K562 (cell line): Measurements from ENCODE around the gene ADAMTS20. TPM values are rescaled to one million over a fixed set of nuclear protein-coding genes. Genes with fewer than 3 reads are reported as not detected.

ENCODE experiments used
- ATAC-seq: fragments of 200-7000 bp; cut with Tn5 transposase; 3 replicates; pipeline ENCODE4 v1.9.1; 2020; ENCODE audit warnings: moderate library complexity
- BruUV-seq: library from RNA; stranded (reverse); fragments of 400-500 nt; replicated peaks from 2 replicates; lab custom pipeline; 2021; lab: Mats Ljungman, UMichigan
- CTCF ChIA-PET: fragments of 300-600 bp; formaldehyde crosslinking; extraction: SDS; loops from one replicate; lab custom pipeline; 2021; ENCODE audit warnings: low intra/inter-chr PET ratio; lab: Yijun Ruan, JAX
- POLR2A ChIA-PET: fragments of 300-600, 350-650 bp; sonication (Branson Sonifier 250); formaldehyde crosslinking; extraction: SDS; loops from one replicate; lab custom pipeline; 2021; ENCODE audit warnings: antibody characterized with exemption, inconsistent platforms; lab: Yijun Ruan, JAX
- DNase-seq, 4 experiments: peaks; one replicate each; pipeline versions ENCODE4 v3.0.0 to v3.0.0-alpha.2; 2011 to 2018; ENCODE audit warnings: low spot score in 3 of 4, mixed read lengths in 3 of 4; ENCODE audit errors: extremely low read depth in 1 of 4
- FAIRE-seq: peaks from 2 replicates; lab custom pipeline; 2011; peaks lifted over from hg19 to GRCh38; lab: Jason Lieb, UNC
- H2AFZ ChIP-seq: 2 replicates; pipeline ENCODE4 v1.6.0; 2011; ENCODE audit warnings: low read depth, low read length, control low read depth, inconsistent platforms
- H3K27ac ChIP-seq: fragments of 200-600 bp; 3 replicates; pipeline ENCODE4 v1.8.0; 2011; ENCODE audit warnings: low read depth, mild to moderate bottlenecking, control low read depth, inconsistent platforms, low read length, moderate library complexity, mixed read lengths; ENCODE audit errors: extremely low read depth
- H3K27me3 ChIP-seq, 2 experiments: fragments of 300-600 bp in 1 of 2; 2 replicates in 1 of 2; 3 replicates in 1 of 2; pipeline versions ENCODE4 v1.6.0 to v1.8.0; 2011; ENCODE audit warnings: inconsistent platforms in 2 of 2, low read length in 2 of 2, mild to moderate bottlenecking in 1 of 2, mixed read lengths in 1 of 2, moderate library complexity in 1 of 2; ENCODE audit not compliant: control insufficient read depth in 2 of 2, insufficient read depth in 2 of 2
- H3K36me3 ChIP-seq: fragments of 300-600 bp; 3 replicates; pipeline ENCODE4 v1.8.0; 2011; ENCODE audit warnings: mild to moderate bottlenecking, low read length, inconsistent platforms; ENCODE audit not compliant: control insufficient read depth, insufficient read depth
- H3K4me1 ChIP-seq, 2 experiments: fragments of 200-600 bp in 1 of 2; replicated peaks in 1 of 2; 2 replicates in 1 of 2; 3 replicates in 1 of 2; pipeline versions ENCODE4 v1.5.1 to v1.8.0; 2011; ENCODE audit warnings: inconsistent platforms in 2 of 2, low read length in 2 of 2, mild to moderate bottlenecking in 1 of 2, mixed read lengths in 1 of 2, moderate library complexity in 1 of 2; ENCODE audit not compliant: control insufficient read depth in 2 of 2, insufficient read depth in 2 of 2
- H3K4me2 ChIP-seq: 2 replicates; pipeline ENCODE4 v1.6.1; 2011; ENCODE audit warnings: low read length, control low read depth, inconsistent platforms, mixed read lengths; ENCODE audit not compliant: insufficient read depth
- H3K4me3 ChIP-seq: fragments of 200-600 bp; sonication (generic), shearing (Covaris generic); 2 replicates; pipeline ENCODE4 v1.5.1; 2016; ENCODE audit warnings: control low read depth, inconsistent platforms
- H3K79me2 ChIP-seq: fragments of 200-600 bp; 3 replicates; pipeline ENCODE4 v1.8.0; 2011; ENCODE audit warnings: low read length, inconsistent platforms; ENCODE audit not compliant: control insufficient read depth, insufficient read depth
- H3K9ac ChIP-seq, 2 experiments: 2 replicates each; pipeline versions ENCODE4 v1.6.0 to v1.6.1; 2011; ENCODE audit warnings: low read depth in 2 of 2, low read length in 2 of 2, control low read depth in 1 of 2, inconsistent platforms in 1 of 2, mild to moderate bottlenecking in 1 of 2, mixed read lengths in 1 of 2; ENCODE audit not compliant: insufficient read depth in 1 of 2
- H3K9me1 ChIP-seq: one replicate; pipeline ENCODE4 v1.6.0; 2011; ENCODE audit warnings: inconsistent platforms, mild to moderate bottlenecking, low read length, moderate library complexity; ENCODE audit not compliant: control insufficient read depth, insufficient read depth
- H3K9me3 ChIP-seq: replicated peaks from 2 replicates; pipeline ENCODE4 v1.5.1; 2011; ENCODE audit warnings: low read depth, low read length, inconsistent platforms; ENCODE audit not compliant: control insufficient read depth, insufficient read depth
- H4K20me1 ChIP-seq: replicated peaks from 2 replicates; pipeline ENCODE4 v1.6.1; 2011; ENCODE audit warnings: low read length, inconsistent platforms, mixed read lengths; ENCODE audit not compliant: control insufficient read depth, insufficient read depth
- ADNP ChIP-seq: fragments of 200-800 bp; sonication (Bioruptor generic); IDR thresholded peaks from 2 replicates; pipeline ENCODE4 v1.6.1; 2016; ENCODE audit warnings: missing genetic modification characterization, missing compliant biosample characterization
- EP400 ChIP-seq: fragments of 450-650 bp; IDR thresholded peaks from 2 replicates; pipeline ENCODE4 v1.6.1; 2017; ENCODE audit warnings: antibody characterized with exemption, mild to moderate bottlenecking, moderate library complexity
- L3MBTL2 ChIP-seq: fragments of 450-650 bp; IDR thresholded peaks from 2 replicates; pipeline ENCODE4 v1.6.1; 2016; ENCODE audit warnings: mild to moderate bottlenecking, moderate library complexity
- MBD2 ChIP-seq: sonication (generic); IDR thresholded peaks from 2 replicates; pipeline ENCODE4 v1.6.1; 2016; ENCODE audit warnings: low read depth, borderline replicate concordance
- NUFIP1 ChIP-seq: fragments of 450-650 bp; IDR thresholded peaks from 2 replicates; pipeline ENCODE4 v1.6.1; 2018; ENCODE audit not compliant: partially characterized antibody
- PHF8 ChIP-seq: fragments of 200-600 bp; sonication (generic); IDR thresholded peaks from 2 replicates; pipeline ENCODE4 v1.6.1; 2012; ENCODE audit warnings: mixed run types, mild to moderate bottlenecking, inconsistent platforms, low read length, moderate library complexity, borderline replicate concordance
- PTTG1 ChIP-seq: fragments of 450-650 bp; IDR thresholded peaks from 2 replicates; pipeline ENCODE4 v1.6.1; 2016; ENCODE audit warnings: low read depth, mild to moderate bottlenecking, missing genetic modification characterization, missing compliant biosample characterization
- RB1 ChIP-seq: fragments of 450-650 bp; IDR thresholded peaks from 2 replicates; pipeline ENCODE4 v1.6.1; 2017; ENCODE audit warnings: low read depth, mild to moderate bottlenecking
- RBBP5 ChIP-seq: fragments of 200-600 bp; sonication (generic); IDR thresholded peaks from 2 replicates; pipeline ENCODE4 v1.6.1; 2012; ENCODE audit warnings: borderline replicate concordance, mild to moderate bottlenecking, low read length, control low read depth, inconsistent platforms; ENCODE audit not compliant: insufficient read depth, poor library complexity, severe bottlenecking
- RFX7 ChIP-seq: fragments of 250-450 bp; sonication (Bioruptor Pico); IDR thresholded peaks from 2 replicates; pipeline ENCODE4 v1.5.1; 2021; ENCODE audit warnings: mild to moderate bottlenecking
- SAFB ChIP-seq: fragments of 200-400 bp; formaldehyde crosslinking; IDR thresholded peaks from 2 replicates; pipeline ENCODE4 v1.6.1; 2017; ENCODE audit warnings: low read depth, low read length, borderline replicate concordance
- TCFL5 ChIP-seq: fragments of 250-450 bp; sonication (Bioruptor Pico); conservative IDR thresholded peaks from 2 replicates; pipeline ENCODE4 v1.6.1; 2021; ENCODE audit warnings: mild to moderate bottlenecking, moderate library complexity, matching md5 sums
- ZNF408 ChIP-seq: fragments of 250-450 bp; sonication (Bioruptor Pico); IDR thresholded peaks from 2 replicates; pipeline ENCODE4 v1.4.0; 2020; ENCODE audit warnings: low read depth, mild to moderate bottlenecking, moderate library complexity
- WGBS: fragments of 100-300 bp; shearing (Covaris generic); methylation state at CpG from one replicate; pipeline ENCODE4 v1.1.6; 2016; ENCODE audit warnings: low coverage, mixed read lengths; ENCODE audit not compliant: insufficient coverage; ENCODE audit errors: missing lambda C conversion rate; 5-methylcytosine and 5-hydroxymethylcytosine counted together
- in situ Hi-C: fragments of 300-500 bp; cut with MboI; formaldehyde crosslinking; loops from 4 replicates; pipeline ENCODE4 v1.15.0; 2018; ENCODE audit warnings: inconsistent platforms, mixed read lengths
- intact Hi-C: fragments of 100-400 bp; cut with micrococcal nuclease; formaldehyde crosslinking; loops from 2 replicates; pipeline ENCODE4 v1.14.2; 2022
- polyA plus RNA-seq, 8 experiments: library from polyadenylated mRNA; depleted of rRNA in 4 of 8; stranded (reverse) in 5 of 8; unstranded in 3 of 8; fragments of >200 nt; fragmentation: Nextera tagmentation in 2 of 8; fragmentation: Illumina TruSeq in 1 of 8; extraction: Ambion mirVana in 2 of 8; extraction: Trizol in 1 of 8; gene quantifications; 2 replicates each; pipeline versions ENCODE4 v1.2.1 to v1.2.3, GENCODE V29; 2011 to 2014; ENCODE audit warnings: inconsistent platforms in 1 of 8, missing spikeins in 1 of 8
- total RNA-seq, 7 experiments: library from RNA; depleted of rRNA in 6 of 7; stranded (reverse); fragments of >200 nt in 6 of 7; fragmentation: Illumina TruSeq in 2 of 7; extraction: Trizol in 2 of 7; gene quantifications; 2 replicates each; pipeline versions ENCODE4 v1.2.1 to v1.2.3, GENCODE V29; 2011 to 2021; ENCODE audit warnings: low replicate concordance in 1 of 7

Gene ADAMTS20
- total and polyA plus RNA-seq, 9 of the 15 experiments (the other 6 are each of a cell fraction or from before 2014, with no cell fraction given), result 0.01 to 0.84 (median 0.07) TPM; not detected in 2

DNA sequence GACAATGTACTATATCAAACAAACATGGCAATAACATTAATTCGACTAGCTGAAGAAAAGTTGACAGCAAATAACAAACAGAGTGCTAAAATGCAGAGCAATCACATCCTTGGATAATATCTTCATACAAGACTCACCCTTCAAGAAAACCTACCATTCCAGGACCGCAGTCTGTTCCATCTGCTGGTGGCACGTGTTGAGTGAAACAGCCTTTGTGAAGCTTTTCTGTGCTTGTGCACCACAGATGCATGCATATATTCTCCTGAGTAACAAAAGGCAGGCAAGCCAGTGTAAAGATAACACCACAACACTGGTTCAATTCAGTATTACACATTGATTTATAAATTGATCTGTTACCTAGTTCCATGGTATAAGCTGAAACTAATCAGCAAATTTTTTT, 89.3 kb downstream of the ADAMTS20 start:
- H3K27me3 ChIP-seq, result no peaks in the 10 kb centered on the region
- no peak for TF ChIP-seq RFX7 (CRISPR knock-in tag)
- no peak for TF ChIP-seq L3MBTL2
- no peak for TF ChIP-seq MBD2
- TF ChIP-seq PHF8, result no peak
- no peak for TF ChIP-seq RBBP5
- no peak for TF ChIP-seq ADNP (tag)
- no peak for TF ChIP-seq ZNF408 (CRISPR knock-in tag)
- TF ChIP-seq, all 486 proteins: peak for 0
- ATAC-seq (no peak), FAIRE-seq (no peak), DNase-seq (no peak)
- CTCF ChIA-PET, result no interaction called here
- no peaks in the 10 kb centered on the region for H3K36me3 ChIP-seq
- in situ Hi-C loops (no loop called here), intact Hi-C loops (no loop called here)
- WGBS, result 2% methylated on average over 3 of the region's 3 CpGs
- no peak overlapping the region for H3K27ac ChIP-seq
- no peaks in the 10 kb centered on the region for H3K79me2 ChIP-seq
- BruUV-seq, result no TSS peak
- H2AFZ ChIP-seq, result no peak overlapping the region
- H3K4me1 ChIP-seq, result no peaks in the 10 kb centered on the region
- no peak overlapping the region for H3K9ac ChIP-seq
- no peaks in the 10 kb centered on the region for H4K20me1 ChIP-seq
- POLR2A ChIA-PET, result interaction anchor here (0.6 kb wide), 1 partner anchor 219 kb away, joined by 3 read pairs; no protein-coding TSS in a partner anchor
- no peaks in the 10 kb centered on the region for H3K9me3 ChIP-seq
- H3K9me1 ChIP-seq, result no peaks in the 10 kb centered on the region
- H3K4me2 ChIP-seq, result no peak overlapping the region
- no peak overlapping the region for H3K4me3 ChIP-seq

- ChIA-PET CTCF (no interaction called here), POLR2A (no interaction called here)
- DNase-seq, result no peak
- Histone ChIP-seq H3K4me1 (no peaks in the 10 kb centered on the region), H3K27ac (no peak overlapping the region), H3K9ac (no peak overlapping the region), H3K79me2 (no peaks in the 10 kb centered on the region), H3K9me1 (no peaks in the 10 kb centered on the region), H3K4me2 (no peak overlapping the region), H4K20me1 (no peaks in the 10 kb centered on the region), H3K36me3 (no peaks in the 10 kb centered on the region), H3K9me3 (no peaks in the 10 kb centered on the region), H3K4me3 (no peak overlapping the region), H3K27me3 (no peaks in the 10 kb centered on the region), H2AFZ (no peak overlapping the region)
- BruUV-seq, result no TSS peak
- intact Hi-C loops, result no loop called here
- no peak for FAIRE-seq
- WGBS, result 0% methylated on average over 2 of the region's 2 CpGs
- no peak for TF ChIP-seq ADNP (tag)
- TF ChIP-seq RB1, result no peak
- no peak for TF ChIP-seq PTTG1 (tag)
- no peak for TF ChIP-seq EP400
- TF ChIP-seq SAFB, result no peak
- TF ChIP-seq TCFL5, result no peak
- TF ChIP-seq NUFIP1, result no peak
- in situ Hi-C loops, result no loop called here
- ATAC-seq, result no peak
Observed at GRCh38 chr12:43462080-43462479, 89.9 kb downstream of the ADAMTS20 start.
